GM21526 (cell line): ENCODE data around the gene UBFD1.
"Not testable (repeated sequence)": the region's sequence is repeated elsewhere in the genome, so short reads cannot be mapped to it uniquely, and the experiment has no call there.

Source experiments
- ATAC-seq: cut with Tn5 transposase; IDR thresholded peaks from one replicate; pipeline ENCODE4 v1.9.1; 2021; ENCODE audit warnings: moderate library complexity; ENCODE audit not compliant: unreplicated experiment, low FRiP score

The UBFD1 gene

GRCh38 chr16:23564575-23565363, 7.2 kb downstream of the UBFD1 start:
- ATAC-seq: no peak

- ATAC-seq: no peak
These were observed 9.2 kb downstream of the UBFD1 start for GRCh38 chr16:23566724-23567123.

- ATAC-seq: no peak
These were observed 10.1 kb downstream of the UBFD1 start for GRCh38 chr16:23567602-23568001.

- ATAC-seq: no peak
These were observed 13.6 kb downstream of the UBFD1 start for GRCh38 chr16:23570992-23571632.

GRCh38 chr16:23571895-23572294, 14.4 kb downstream of the UBFD1 start:
- ATAC-seq: no peak

- ATAC-seq: no peak
These were observed 14.9 kb downstream of the UBFD1 start for GRCh38 chr16:23572394-23572793.

- ATAC-seq: no peak
These were observed 16.3 kb downstream of the UBFD1 start for GRCh38 chr16:23573817-23574216.

GRCh38 chr16:23575834-23576233, 18.3 kb downstream of the UBFD1 start:
- ATAC-seq: no peak

GRCh38 chr16:23577493-23577892, 20.0 kb downstream of the UBFD1 start:
- ATAC-seq: no peak

- ATAC-seq: no peak
These were observed 20.7 kb downstream of the UBFD1 start for GRCh38 chr16:23578101-23578830.

GRCh38 chr16:23579371-23579770, 21.8 kb downstream of the UBFD1 start:
- ATAC-seq: no peak

GRCh38 chr16:23580391-23580790, 22.9 kb downstream of the UBFD1 start:
- ATAC-seq: no peak

- no peak for ATAC-seq
These were observed 24.2 kb downstream of the UBFD1 start for GRCh38 chr16:23581764-23582163.

GRCh38 chr16:23583271-23583670, 25.7 kb downstream of the UBFD1 start:
- ATAC-seq: not testable (repeated sequence)

GRCh38 chr16:23584186-23585076, 26.9 kb downstream of the UBFD1 start:
- ATAC-seq: no peak

GRCh38 chr16:23587726-23588125, 30.2 kb downstream of the UBFD1 start:
- ATAC-seq: no peak

- no peak for ATAC-seq
These were observed 32.7 kb downstream of the UBFD1 start for GRCh38 chr16:23590181-23590580.

- ATAC-seq: no peak
These were observed 36.7 kb downstream of the UBFD1 start for GRCh38 chr16:23594186-23594585.

- peak; percentile 5 for ATAC-seq
These were observed 37.9 kb downstream of the UBFD1 start for GRCh38 chr16:23595246-23595950.
